IMR-90 (cell line): Measurements from ENCODE around the gene ABHD12.
A peak's percentile ranks its signal among the peaks of the same experiment; 100 is the strongest.

Experiments used
- BHLHE40 ChIP-seq: fragments of 150-350 bp; IDR thresholded peaks from 2 replicates; pipeline ENCODE4 v1.6.1; 2016; ENCODE audit warnings: mild to moderate bottlenecking, low read depth, low read length
- CEBPB ChIP-seq: IDR thresholded peaks from 2 replicates; pipeline ENCODE4 v1.6.1; 2012; ENCODE audit warnings: low read depth, low read length, improper control_type of control experiment
- CTCF ChIP-seq: conservative IDR thresholded peaks from 2 replicates; pipeline ENCODE4 v1.5.1; 2012; ENCODE audit warnings: mild to moderate bottlenecking, low read depth, low read length, improper control_type of control experiment
- FOS ChIP-seq: fragments of 150-350 bp; IDR thresholded peaks from 2 replicates; pipeline ENCODE4 v1.6.1; 2016; ENCODE audit warnings: low read depth, low read length
- MAFK ChIP-seq: IDR thresholded peaks from 2 replicates; pipeline ENCODE4 v1.6.1; 2012; ENCODE audit warnings: low read depth, low read length, improper control_type of control experiment
- MAZ ChIP-seq: IDR thresholded peaks from 2 replicates; pipeline ENCODE4 v1.6.1; 2012; ENCODE audit warnings: low read depth, mild to moderate bottlenecking, low read length, improper control_type of control experiment, moderate library complexity, borderline replicate concordance
- MXI1 ChIP-seq: IDR thresholded peaks from 2 replicates; pipeline ENCODE4 v1.6.1; 2012; ENCODE audit warnings: low read depth, mild to moderate bottlenecking, low read length, moderate library complexity, borderline replicate concordance
- POLR2A ChIP-seq: IDR thresholded peaks from 2 replicates; pipeline ENCODE4 v1.6.1; 2012; ENCODE audit warnings: mild to moderate bottlenecking, low read depth, low read length
- RAD21 ChIP-seq: IDR thresholded peaks from 2 replicates; pipeline ENCODE4 v1.6.1; 2012; ENCODE audit warnings: low read length, improper control_type of control experiment
- SMC3 ChIP-seq: fragments of 150-350 bp; IDR thresholded peaks from 2 replicates; pipeline ENCODE4 v1.6.1; 2016; ENCODE audit warnings: low read depth, mild to moderate bottlenecking, antibody characterized with exemption, low read length, moderate library complexity
- USF2 ChIP-seq: fragments of 150-350 bp; IDR thresholded peaks from 2 replicates; pipeline ENCODE4 v1.6.1; 2017; ENCODE audit warnings: mild to moderate bottlenecking, antibody characterized with exemption, low read length, low read depth

GRCh38 chr20:25294459-25295385 is 95.9 kb downstream of the ABHD12 start:
- TF ChIP-seq CTCF (peak; percentile 99), RAD21 (peak; percentile 85), POLR2A (no peak), USF2 (no peak), CEBPB (no peak), MAZ (peak; percentile 78; the same call in 1 of the 2 replicates), MAFK (no peak), SMC3 (peak; percentile 88), BHLHE40 (no peak), MXI1 (no peak), FOS (no peak)
